ENCODE data around the gene KDSR.

- TF ChIP-seq, protein P1, sequence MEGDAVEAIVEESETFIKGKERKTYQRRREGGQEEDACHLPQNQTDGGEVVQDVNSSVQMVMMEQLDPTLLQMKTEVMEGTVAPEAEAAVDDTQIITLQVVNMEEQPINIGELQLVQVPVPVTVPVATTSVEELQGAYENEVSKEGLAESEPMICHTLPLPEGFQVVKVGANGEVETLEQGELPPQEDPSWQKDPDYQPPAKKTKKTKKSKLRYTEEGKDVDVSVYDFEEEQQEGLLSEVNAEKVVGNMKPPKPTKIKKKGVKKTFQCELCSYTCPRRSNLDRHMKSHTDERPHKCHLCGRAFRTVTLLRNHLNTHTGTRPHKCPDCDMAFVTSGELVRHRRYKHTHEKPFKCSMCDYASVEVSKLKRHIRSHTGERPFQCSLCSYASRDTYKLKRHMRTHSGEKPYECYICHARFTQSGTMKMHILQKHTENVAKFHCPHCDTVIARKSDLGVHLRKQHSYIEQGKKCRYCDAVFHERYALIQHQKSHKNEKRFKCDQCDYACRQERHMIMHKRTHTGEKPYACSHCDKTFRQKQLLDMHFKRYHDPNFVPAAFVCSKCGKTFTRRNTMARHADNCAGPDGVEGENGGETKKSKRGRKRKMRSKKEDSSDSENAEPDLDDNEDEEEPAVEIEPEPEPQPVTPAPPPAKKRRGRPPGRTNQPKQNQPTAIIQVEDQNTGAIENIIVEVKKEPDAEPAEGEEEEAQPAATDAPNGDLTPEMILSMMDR (IDR thresholded peaks at IDR 0.05; ENCODE audit: low read length), result no peak
- TF ChIP-seq EZH2 (IDR thresholded peaks at IDR 0.05; ENCODE audit: borderline replicate concordance, low read length), result no peak
Observed at GRCh38 chr18:63378919-63379638, 12.1 kb upstream of the KDSR start.

All from OCI-LY1 (cell line).